Measurements from ENCODE around the gene SOX6. TPM values are rescaled to one million over a fixed set of nuclear protein-coding genes. Genes with fewer than 3 reads are reported as not detected.

The SOX6 gene
- total RNA-seq, 4 donors from 2014 or later, result 25.3 to 42.3 (median 37.4) TPM

GRCh38 chr11:15938121-15938611 lies 418.2 kb downstream of the SOX6 start:
- H3K9me3 ChIP-seq, result no peaks in the 10 kb centered on the region
- H3K27ac ChIP-seq, result no peak overlapping the region
- TF ChIP-seq POLR2A (IDR thresholded peaks at IDR 0.05), result no peak
- TF ChIP-seq CTCF (IDR thresholded peaks at IDR 0.05 in 4 of 5, conservative IDR thresholded peaks at IDR 0.05 in 1 of 5), result no peak
- H3K4me1 ChIP-seq, result peaks cover 0 to 5% of the 10 kb centered on the region in 2 donors
- intact Hi-C loops (cut with DNase I; ENCODE audit: low total_unique reads) (no loop called here), in situ Hi-C loops (cut with MboI; ENCODE audit: low sequenced_read_pairs in 4 of 4) (loop anchor here in 1 of 4 donors (25.0 kb wide), 1 partner anchor 674 kb away; no protein-coding TSS in a partner anchor)
- no peaks in the 10 kb centered on the region for H3K27me3 ChIP-seq
- H3K36me3 ChIP-seq, result no peaks in the 10 kb centered on the region
- ATAC-seq, result no peak
- H3K4me3 ChIP-seq, result no peak overlapping the region
- no peak for DNase-seq

GRCh38 chr11:15937601-15938120 lies 418.7 kb downstream of the SOX6 start:
- no peak for TF ChIP-seq POLR2A (IDR thresholded peaks at IDR 0.05)
- TF ChIP-seq CTCF (IDR thresholded peaks at IDR 0.05 in 4 of 5, conservative IDR thresholded peaks at IDR 0.05 in 1 of 5), result no peak
- Histone ChIP-seq H3K27me3 (no peaks in the 10 kb centered on the region), H3K4me1 (peaks cover 0 to 5% of the 10 kb centered on the region in 2 donors), H3K27ac (no peak overlapping the region), H3K36me3 (no peaks in the 10 kb centered on the region), H3K4me3 (no peak overlapping the region), H3K9me3 (no peaks in the 10 kb centered on the region)
- no peak for ATAC-seq
- no peak for DNase-seq
- intact Hi-C loops (cut with DNase I; ENCODE audit: low total_unique reads), result no loop called here
- in situ Hi-C loops (cut with MboI; ENCODE audit: low sequenced_read_pairs in 4 of 4), result loop anchor here in 1 of 4 donors (25.0 kb wide), 1 partner anchor 675 kb away; no protein-coding TSS in a partner anchor

DNA sequence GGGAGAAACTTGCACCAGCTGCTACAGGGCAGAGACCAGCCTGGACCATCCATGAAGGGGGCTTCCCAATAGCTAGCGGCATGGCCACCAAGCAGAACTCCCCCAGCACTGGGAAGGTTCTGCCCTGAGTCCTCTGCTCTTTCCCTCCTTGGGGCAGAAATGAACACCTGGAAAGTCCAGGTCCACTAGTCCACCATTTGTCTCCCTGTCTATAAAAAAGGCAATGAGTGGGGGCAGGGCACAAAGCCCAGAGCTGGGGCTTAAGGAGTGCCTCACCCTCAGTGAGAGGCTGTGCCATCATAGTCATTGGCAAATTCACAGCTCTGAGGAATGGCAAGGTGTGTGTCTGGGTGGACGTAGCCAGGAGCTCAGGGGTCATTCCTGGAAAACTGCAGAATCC lies 420.3 kb downstream of the SOX6 start:
- intact Hi-C loops (cut with DNase I; ENCODE audit: low total_unique reads) (no loop called here), in situ Hi-C loops (cut with MboI; ENCODE audit: low sequenced_read_pairs in 4 of 4) (loop anchor here in 1 of 4 donors (25.0 kb wide), 1 partner anchor 676 kb away; no protein-coding TSS in a partner anchor)
- no peak for DNase-seq

GRCh38 chr11:15935373-15935772 lies 421.0 kb downstream of the SOX6 start:
- Histone ChIP-seq H3K27ac (no peak overlapping the region), H3K9me3 (no peaks in the 10 kb centered on the region), H3K36me3 (no peaks in the 10 kb centered on the region), H3K4me3 (no peak overlapping the region), H3K27me3 (no peaks in the 10 kb centered on the region), H3K4me1 (no peaks in the 10 kb centered on the region)
- ATAC-seq (no peak), DNase-seq (no peak)
- TF ChIP-seq CTCF (IDR thresholded peaks at IDR 0.05 in 4 of 5, conservative IDR thresholded peaks at IDR 0.05 in 1 of 5), result no peak
- no peak for TF ChIP-seq POLR2A (IDR thresholded peaks at IDR 0.05)
- in situ Hi-C loops (cut with MboI; ENCODE audit: low sequenced_read_pairs in 4 of 4) (loop anchor here in 1 of 4 donors (25.0 kb wide), 1 partner anchor 677 kb away; no protein-coding TSS in a partner anchor), intact Hi-C loops (cut with DNase I; ENCODE audit: low total_unique reads) (no loop called here)

More for the DNA sequence above, 420.3 kb downstream of the SOX6 start:
- no peak for TF ChIP-seq CTCF (IDR thresholded peaks at IDR 0.05 in 4 of 5, conservative IDR thresholded peaks at IDR 0.05 in 1 of 5)
- no peak for TF ChIP-seq POLR2A (IDR thresholded peaks at IDR 0.05)
- H3K4me1 ChIP-seq, result peaks cover 0 to 1% of the 10 kb centered on the region in 2 donors
- H3K36me3 ChIP-seq, result no peaks in the 10 kb centered on the region
- no peak overlapping the region for H3K4me3 ChIP-seq
- no peaks in the 10 kb centered on the region for H3K27me3 ChIP-seq
- H3K27ac ChIP-seq, result no peak overlapping the region
- no peak for ATAC-seq
- H3K9me3 ChIP-seq, result no peaks in the 10 kb centered on the region
